Retinal pigment epithelial cell (primary cell): ENCODE data around the gene FRMD8.

Source experiments
- DNase-seq: peaks from one replicate; pipeline ENCODE4 v3.0.0-alpha.2; 2010; ENCODE audit warnings: low read depth
- H3K4me3 ChIP-seq: 2 replicates; pipeline ENCODE4 v1.5.1; 2011; ENCODE audit warnings: mild to moderate bottlenecking, low read length, control low read depth, moderate library complexity
- TF ChIP-seq, protein P1 (sequence below): conservative IDR thresholded peaks from 2 replicates; pipeline ENCODE4 v1.5.1; 2011; ENCODE audit warnings: low read depth, low read length, control low read depth, inconsistent platforms

Gene FRMD8

DNA sequence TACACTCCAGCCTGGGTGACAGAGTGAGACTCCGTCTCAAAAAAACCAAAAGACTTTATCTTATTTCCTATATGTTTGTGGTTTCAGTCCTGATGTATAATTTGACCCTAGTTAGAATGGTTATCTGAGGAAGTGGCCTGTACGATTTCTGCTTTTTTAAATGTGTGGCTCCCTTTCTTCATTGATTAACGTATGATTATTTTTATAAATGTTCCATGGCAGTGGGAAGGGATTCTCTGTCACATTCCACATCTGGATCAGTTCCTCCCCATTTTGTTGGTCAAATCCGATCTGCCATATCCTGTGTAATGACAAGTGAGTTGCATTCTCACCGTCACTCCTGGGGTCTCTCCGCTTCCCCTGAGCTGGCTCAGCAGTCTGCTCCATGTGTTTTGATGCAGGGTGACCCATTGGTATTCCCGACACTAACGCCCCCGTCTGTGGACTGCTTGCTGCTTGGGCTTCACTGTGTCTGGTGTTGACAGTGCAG lies 56.5 kb downstream of the FRMD8 start:
- TF ChIP-seq, protein P1, sequence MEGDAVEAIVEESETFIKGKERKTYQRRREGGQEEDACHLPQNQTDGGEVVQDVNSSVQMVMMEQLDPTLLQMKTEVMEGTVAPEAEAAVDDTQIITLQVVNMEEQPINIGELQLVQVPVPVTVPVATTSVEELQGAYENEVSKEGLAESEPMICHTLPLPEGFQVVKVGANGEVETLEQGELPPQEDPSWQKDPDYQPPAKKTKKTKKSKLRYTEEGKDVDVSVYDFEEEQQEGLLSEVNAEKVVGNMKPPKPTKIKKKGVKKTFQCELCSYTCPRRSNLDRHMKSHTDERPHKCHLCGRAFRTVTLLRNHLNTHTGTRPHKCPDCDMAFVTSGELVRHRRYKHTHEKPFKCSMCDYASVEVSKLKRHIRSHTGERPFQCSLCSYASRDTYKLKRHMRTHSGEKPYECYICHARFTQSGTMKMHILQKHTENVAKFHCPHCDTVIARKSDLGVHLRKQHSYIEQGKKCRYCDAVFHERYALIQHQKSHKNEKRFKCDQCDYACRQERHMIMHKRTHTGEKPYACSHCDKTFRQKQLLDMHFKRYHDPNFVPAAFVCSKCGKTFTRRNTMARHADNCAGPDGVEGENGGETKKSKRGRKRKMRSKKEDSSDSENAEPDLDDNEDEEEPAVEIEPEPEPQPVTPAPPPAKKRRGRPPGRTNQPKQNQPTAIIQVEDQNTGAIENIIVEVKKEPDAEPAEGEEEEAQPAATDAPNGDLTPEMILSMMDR = no peak
- no peak for DNase-seq
- no peak overlapping the region for H3K4me3 ChIP-seq

DNA sequence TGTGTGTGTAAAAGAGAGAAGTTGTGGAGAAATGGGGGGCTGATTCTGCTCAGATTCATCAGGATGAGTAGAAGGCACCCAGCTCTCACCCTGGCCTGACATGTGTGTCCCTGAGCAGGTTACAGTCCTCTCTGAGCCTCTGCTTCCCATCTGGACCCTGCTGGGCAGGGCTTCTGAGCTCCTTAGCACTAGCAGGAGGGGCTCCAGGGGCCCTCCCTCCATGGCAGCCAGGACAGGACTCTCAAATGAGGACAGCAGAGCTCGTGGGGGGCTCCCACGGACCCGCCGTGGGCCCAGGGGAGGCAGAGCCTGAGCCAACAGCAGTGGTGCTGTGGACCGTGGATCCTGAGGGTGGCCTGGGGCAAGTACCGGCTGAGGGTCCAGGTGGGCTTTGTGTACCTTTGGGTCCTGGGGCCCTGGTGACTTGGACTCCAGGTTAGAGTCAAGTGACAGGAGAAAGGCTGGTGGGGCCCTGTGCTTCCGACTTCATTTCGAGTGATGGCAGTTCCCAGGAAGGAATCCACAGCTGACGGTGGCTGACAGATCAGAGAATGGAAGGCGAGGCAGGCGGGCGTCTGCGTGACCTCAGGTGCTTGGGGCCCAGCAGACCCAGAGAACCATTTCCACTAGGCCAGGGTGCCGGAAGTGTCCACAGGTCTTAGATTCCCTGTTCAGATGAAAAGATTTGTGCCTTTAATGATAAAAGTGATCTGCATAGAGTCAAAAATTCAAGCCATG lies 58.0 kb downstream of the FRMD8 start:
- DNase-seq = no peak
- TF ChIP-seq, protein P1 = no peak
- no peak overlapping the region for H3K4me3 ChIP-seq

DNA sequence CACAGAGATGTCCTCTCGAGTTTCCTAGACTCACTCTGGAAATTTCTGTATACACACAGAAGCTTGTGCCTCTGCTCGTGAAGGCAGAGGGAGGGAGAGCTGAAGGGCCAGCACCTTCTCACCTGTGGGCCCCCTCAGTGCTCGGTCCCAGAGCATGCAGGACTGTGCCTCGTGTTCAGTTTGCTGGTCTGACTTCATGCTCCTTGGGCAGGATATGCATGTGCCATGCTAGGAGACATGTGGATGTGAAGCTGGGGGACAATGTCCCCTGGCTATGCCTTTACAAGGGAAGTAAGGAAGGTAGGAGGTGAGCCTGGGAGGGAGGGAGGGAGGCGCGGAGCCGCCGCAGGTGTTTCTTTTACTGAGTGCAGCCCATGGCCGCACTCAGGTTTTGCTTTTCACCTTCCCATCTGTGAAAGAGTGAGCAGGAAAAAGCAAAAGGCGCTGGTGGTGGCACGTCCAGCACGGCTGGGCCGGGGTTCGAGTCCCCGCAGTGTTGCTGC lies 58.7 kb downstream of the FRMD8 start:
- TF ChIP-seq, protein P1 = no peak
- H3K4me3 ChIP-seq = no peak overlapping the region

GRCh38 chr11:65445604-65446445 lies 59.4 kb downstream of the FRMD8 start:
- DNase-seq = no peak
- no peak overlapping the region for H3K4me3 ChIP-seq
- TF ChIP-seq, protein P1 = no peak

More for the DNA sequence above, 58.7 kb downstream of the FRMD8 start:
- no peak for DNase-seq

DNA sequence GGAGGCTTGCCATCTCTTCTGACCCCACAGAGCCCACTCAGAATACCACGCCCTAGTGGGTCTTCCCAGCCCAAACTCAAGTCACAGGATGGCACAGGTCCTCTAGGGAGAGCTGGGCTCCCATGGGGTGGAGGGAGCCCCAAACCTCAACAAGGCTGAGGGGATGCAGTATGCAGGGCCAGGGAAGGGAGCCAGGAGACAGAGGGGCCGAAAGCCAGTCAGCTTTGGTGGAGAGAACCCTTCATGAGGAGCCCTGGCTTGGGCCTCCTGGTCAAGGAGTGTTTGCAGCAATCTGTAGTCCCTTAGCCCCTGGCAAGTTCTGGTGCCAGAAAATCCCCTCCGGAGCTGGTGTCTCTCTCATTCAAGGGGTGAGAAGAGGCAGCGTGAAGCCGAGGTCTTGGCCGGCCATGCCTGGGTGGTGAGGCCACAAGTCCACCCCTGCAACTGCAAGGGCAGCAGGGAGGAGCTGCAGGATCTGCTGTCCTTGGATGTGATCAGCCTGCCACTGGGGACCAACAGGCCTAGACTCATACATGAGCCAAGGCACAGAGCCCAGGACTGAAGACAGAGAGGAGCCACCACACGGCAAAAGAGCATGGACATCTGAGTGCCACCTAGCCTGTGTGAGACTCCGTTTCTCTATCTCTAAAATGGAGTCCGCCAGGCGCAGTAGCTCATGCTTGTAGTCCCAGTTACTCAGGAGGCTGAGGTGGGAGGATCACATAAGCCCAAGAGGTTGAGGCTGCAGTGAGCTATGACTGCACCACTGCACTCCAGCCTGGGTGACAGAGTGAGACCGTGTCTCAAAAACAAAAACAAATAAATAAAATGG lies 60.2 kb downstream of the FRMD8 start:
- no peak overlapping the region for H3K4me3 ChIP-seq
- TF ChIP-seq, protein P1 = no peak
- DNase-seq = no peak

- TF ChIP-seq, protein P1 = no peak
- H3K4me3 ChIP-seq = no peak overlapping the region
- DNase-seq = no peak
Measured at GRCh38 chr11:65448074-65448417, 61.6 kb downstream of the FRMD8 start.
